Ishikawa (cell line): ENCODE measurements around the gene BHLHA15.

Experiments
- CEBPB ChIP-seq: IDR thresholded peaks from 2 replicates; pipeline ENCODE4 v1.6.1; 2012
- CREB1 ChIP-seq: IDR thresholded peaks from 2 replicates; pipeline ENCODE4 v1.6.1; 2012; ENCODE audit warnings: low read depth
- EGR1 ChIP-seq: IDR thresholded peaks from 2 replicates; pipeline ENCODE4 v1.6.1; 2012
- EP300 ChIP-seq: IDR thresholded peaks from 2 replicates; pipeline ENCODE4 v1.6.1; 2012; ENCODE audit warnings: borderline replicate concordance
- FOXM1 ChIP-seq: IDR thresholded peaks from 2 replicates; pipeline ENCODE4 v1.6.1; 2012; ENCODE audit warnings: low read depth, borderline replicate concordance
- MAX ChIP-seq: IDR thresholded peaks from 2 replicates; pipeline ENCODE4 v1.6.1; 2012
- NFIC ChIP-seq: IDR thresholded peaks from 2 replicates; pipeline ENCODE4 v1.6.1; 2012
- RAD21 ChIP-seq: IDR thresholded peaks from 2 replicates; pipeline ENCODE4 v1.6.1; 2012; ENCODE audit warnings: low read depth
- REST ChIP-seq: IDR thresholded peaks from 2 replicates; pipeline ENCODE4 v1.6.1; 2012; ENCODE audit warnings: low read depth, mild to moderate bottlenecking
- TAF1 ChIP-seq: IDR thresholded peaks from 2 replicates; pipeline ENCODE4 v1.6.1; 2012; ENCODE audit warnings: low read depth, mild to moderate bottlenecking
- TCF12 ChIP-seq: IDR thresholded peaks from 2 replicates; pipeline ENCODE4 v1.6.1; 2012; ENCODE audit warnings: low read depth
- TEAD4 ChIP-seq: IDR thresholded peaks from 2 replicates; pipeline ENCODE4 v1.6.1; 2012
- USF1 ChIP-seq: IDR thresholded peaks from 2 replicates; pipeline ENCODE4 v1.6.1; 2012
- YY1 ChIP-seq: IDR thresholded peaks from 2 replicates; pipeline ENCODE4 v1.6.1; 2012; ENCODE audit warnings: low read depth
- ZBTB7A ChIP-seq: IDR thresholded peaks from 2 replicates; pipeline ENCODE4 v1.6.1; 2012; ENCODE audit warnings: low read depth

The BHLHA15 gene

DNA sequence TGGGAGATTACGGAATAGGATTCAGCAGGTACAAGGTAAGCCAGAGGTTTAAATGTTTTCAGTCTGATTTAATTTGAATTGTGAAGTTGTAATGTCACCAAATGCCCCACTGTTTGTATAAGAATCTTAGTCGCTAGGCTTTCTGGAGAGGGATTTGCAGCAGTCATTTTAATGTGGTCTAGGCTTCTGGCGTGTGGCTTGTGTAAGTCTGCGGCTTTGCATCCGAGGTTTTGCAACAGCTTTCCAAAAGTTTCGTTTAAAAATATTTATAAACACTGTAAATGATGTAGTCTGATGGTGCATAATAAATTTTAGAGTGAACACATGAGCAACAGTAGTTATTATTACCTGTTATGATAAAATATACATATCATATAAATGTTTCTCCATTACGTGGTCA, 26.1 kb upstream of the BHLHA15 start:
- no peak for TF ChIP-seq FOXM1
- no peak for TF ChIP-seq TEAD4
- no peak for TF ChIP-seq CREB1
- TF ChIP-seq YY1 = no peak
- TF ChIP-seq EP300 = no peak
- TF ChIP-seq RAD21 = no peak
- no peak for TF ChIP-seq NFIC
- no peak for TF ChIP-seq USF1
- TF ChIP-seq TAF1 = no peak
- no peak for TF ChIP-seq CEBPB

- TF ChIP-seq USF1 (no peak), RAD21 (no peak), YY1 (no peak), ZBTB7A (no peak), EGR1 (no peak), NFIC (no peak), FOXM1 (no peak), MAX (no peak), TCF12 (no peak), CEBPB (no peak), EP300 (no peak), CREB1 (no peak), TAF1 (no peak), TEAD4 (no peak), REST (no peak)
These were observed 24.6 kb upstream of the BHLHA15 start for GRCh38 chr7:98186452-98187137.

DNA sequence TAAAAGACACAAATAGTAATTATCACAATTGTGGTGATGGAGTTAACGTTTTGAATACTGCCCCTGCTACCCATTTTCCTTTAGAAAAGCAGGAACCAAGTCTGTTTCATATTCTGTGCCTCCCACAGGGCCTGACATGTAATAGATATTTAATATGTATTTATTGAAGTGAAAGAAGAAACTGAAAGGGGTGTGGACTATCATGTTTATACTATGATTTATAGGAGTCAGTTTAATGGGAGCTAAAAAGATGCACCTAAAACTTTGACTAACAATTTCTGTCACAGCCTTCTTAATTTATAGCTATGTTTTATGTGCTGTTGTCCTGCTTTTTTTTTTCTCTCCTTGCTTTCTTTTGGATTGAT, 24.1 kb upstream of the BHLHA15 start:
- TF ChIP-seq USF1 (no peak), TCF12 (no peak), CEBPB (no peak), EP300 (no peak), EGR1 (no peak), MAX (no peak), TAF1 (no peak)

DNA sequence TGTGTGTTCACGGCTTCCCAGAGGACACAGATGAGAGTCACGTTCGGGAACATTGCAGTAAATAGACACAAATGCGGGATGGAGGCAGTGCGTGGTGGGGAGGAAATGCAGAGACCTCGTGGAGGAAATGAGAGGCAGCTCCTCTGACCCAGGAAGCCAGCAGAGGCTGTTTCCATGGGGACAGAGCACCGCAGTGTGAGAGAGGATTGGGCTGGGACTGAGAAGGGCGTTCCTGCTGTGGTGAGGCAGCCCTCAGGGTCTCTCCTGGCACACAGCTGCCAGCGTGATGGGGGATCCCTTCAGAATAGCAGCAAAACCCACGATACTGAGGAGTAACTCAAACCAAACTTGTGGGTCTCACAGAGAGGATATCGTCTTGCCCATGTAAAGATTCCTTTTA, 21.7 kb upstream of the BHLHA15 start:
- no peak for TF ChIP-seq USF1
- TF ChIP-seq EGR1 = no peak
- no peak for TF ChIP-seq TEAD4
- TF ChIP-seq MAX = no peak
- no peak for TF ChIP-seq TCF12
- TF ChIP-seq EP300 = no peak
- TF ChIP-seq CEBPB = no peak
- TF ChIP-seq RAD21 = no peak
- no peak for TF ChIP-seq NFIC
- TF ChIP-seq FOXM1 = no peak
- TF ChIP-seq TAF1 = no peak

- TF ChIP-seq NFIC (no peak), USF1 (no peak), ZBTB7A (no peak), EGR1 (no peak), TCF12 (no peak)
These were observed 19.4 kb upstream of the BHLHA15 start for GRCh38 chr7:98191668-98192431.

DNA sequence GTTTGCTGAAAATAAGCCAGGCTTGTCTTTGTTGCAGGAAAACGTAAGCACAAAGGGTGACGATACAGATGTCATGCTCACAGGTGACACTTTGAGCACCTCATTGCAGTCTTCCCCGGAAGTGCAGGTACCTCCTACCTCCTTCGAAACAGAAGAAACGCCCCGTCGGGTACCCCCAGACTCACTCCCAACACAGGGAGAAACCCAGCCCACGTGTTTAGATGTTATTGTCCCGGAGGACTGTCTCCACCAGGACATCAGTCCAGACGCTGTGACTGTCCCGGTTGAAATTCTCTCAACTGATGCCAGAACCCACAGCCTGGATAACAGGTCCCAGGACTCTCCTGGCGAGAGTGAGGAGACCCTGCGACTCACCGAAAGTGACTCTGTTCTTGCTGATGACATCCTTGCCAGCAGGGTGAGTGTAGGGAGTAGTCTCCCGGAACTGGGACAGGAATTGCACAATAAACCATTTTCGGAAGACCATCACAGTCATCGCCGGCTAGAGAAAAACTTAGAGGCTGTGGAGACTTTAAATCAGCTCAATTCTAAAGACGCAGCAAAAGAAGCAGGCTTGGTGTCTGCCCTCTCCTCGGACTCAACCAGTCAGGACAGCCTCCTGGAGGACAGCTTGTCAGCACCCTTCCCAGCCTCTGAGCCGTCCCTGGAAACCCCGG, 18.3 kb upstream of the BHLHA15 start:
- TF ChIP-seq CREB1 = no peak
- no peak for TF ChIP-seq ZBTB7A
- no peak for TF ChIP-seq YY1
- no peak for TF ChIP-seq EGR1
- TF ChIP-seq TCF12 = no peak
- TF ChIP-seq RAD21 = no peak
- no peak for TF ChIP-seq MAX
- TF ChIP-seq TEAD4 = no peak
- no peak for TF ChIP-seq USF1
- TF ChIP-seq CEBPB = no peak
- TF ChIP-seq NFIC = no peak
- TF ChIP-seq REST = no peak
- no peak for TF ChIP-seq FOXM1
- no peak for TF ChIP-seq TAF1
- no peak for TF ChIP-seq EP300
